Right lobe of liver (tissue), 6 donors: Measurements from ENCODE around the gene EXOC3. TPM values are rescaled to one million over a fixed set of nuclear protein-coding genes. Genes with fewer than 3 reads are reported as not detected.

Source experiments
- ATAC-seq, 4 donors: fragments of 200-7000 bp; cut with Tn5 transposase; one replicate each; pipeline ENCODE4 v1.9.1; 2020; ENCODE audit warnings: mild to moderate bottlenecking in 4 of 4, moderate library complexity in 4 of 4
- DNase-seq, 3 donors: peaks; one replicate each; pipeline ENCODE4 v3.0.0-alpha.2; 2020
- H3K27ac ChIP-seq, 3 donors: fragments of 200-600 bp; one replicate each; pipeline ENCODE4 v1.8.0; 2022
- H3K27me3 ChIP-seq, 2 donors: fragments of 200-600 bp; one replicate each; pipeline ENCODE4 v1.8.0; 2022
- H3K36me3 ChIP-seq, 4 donors: fragments of 200-600 bp; sonication (generic) in 1 of 4; one replicate each; pipeline versions ENCODE4 v1.5.1 to v1.8.0; 2017 to 2022; ENCODE audit warnings: control low read depth in 1 of 4
- H3K4me1 ChIP-seq, 4 donors: fragments of 200-600 bp; sonication (generic) in 1 of 4; one replicate each; pipeline versions ENCODE4 v1.5.1 to v1.8.0; 2017 to 2022; ENCODE audit warnings: control low read depth in 1 of 4
- H3K4me3 ChIP-seq, 3 donors: fragments of 200-600 bp; one replicate each; pipeline ENCODE4 v1.8.0; 2022
- H3K9me3 ChIP-seq, 4 donors: fragments of 200-600 bp; sonication (generic) in 1 of 4; one replicate each; pipeline versions ENCODE4 v1.5.1 to v1.8.0; 2017 to 2022; ENCODE audit warnings: control low read depth in 1 of 4
- POLR2A ChIP-seq: fragments of 450-650 bp; IDR thresholded peaks from one replicate; pipeline ENCODE4 v1.6.1; 2017; ENCODE audit warnings: antibody characterized with exemption, mild to moderate bottlenecking
- WGBS: methylation state at CpG from one replicate; pipeline ENCODE4 v1.1.6; 2018; ENCODE audit warnings: low coverage, low lambda C conversion rate; ENCODE audit not compliant: insufficient coverage; ENCODE audit errors: missing lambda C conversion rate; 5-methylcytosine and 5-hydroxymethylcytosine counted together
- intact Hi-C, 2 donors: fragments of 100-400 bp; cut with DNase I; formaldehyde crosslinking; loops; one replicate each; pipeline versions ENCODE4 v1.11.2 to v1.14.1; 2022
- total RNA-seq, 6 experiments: library from RNA; depleted of rRNA in 2 of 6; stranded (reverse); fragments of >200 nt in 2 of 6; fragmentation: NEBNext Ultra II Directional in 3 of 6; extraction: Animal tissue kit (Norgen Biotek cat#: 25700) in 3 of 6; gene quantifications; one replicate each; pipeline versions ENCODE4 v1.1.0 to v1.2.4, GENCODE V29; 2016 to 2023
- TF ChIP-seq, protein P1 (sequence below), 4 donors: fragments of 200-600 bp in 3 of 4; fragments of 450-650 bp in 1 of 4; IDR thresholded peaks; one replicate each; pipeline versions ENCODE4 v1.5.1 to v1.8.0; 2016 to 2022; ENCODE audit warnings: antibody characterized with exemption in 4 of 4, mild to moderate bottlenecking in 2 of 4
- donor health status: DM: no; HTN: yes; CAD: no.
- donor health status: DM: no; HTN: no; CAD: no.
- donor health status: DM: no; HTN: no; CAD: no.
- donor health status: DM: no; HTN: yes; CAD: no.
- donor health status: DM: no; HTN: yes; CAD: no.

Gene EXOC3
- total RNA-seq, 6 experiments from 2014 or later, result 14.6 to 24.3 (median 20.0) TPM

- H3K36me3 ChIP-seq, result no peaks in the 10 kb centered on the region
- no peak overlapping the region for H3K4me3 ChIP-seq
- no peaks in the 10 kb centered on the region for H3K27me3 ChIP-seq
- intact Hi-C loops, result no loop called here
- WGBS, result 68% methylated on average over 5 of the region's 22 CpGs
- H3K27ac ChIP-seq, result no peak overlapping the region
- H3K4me1 ChIP-seq, result no peaks in the 10 kb centered on the region
- DNase-seq, result no peak
- H3K9me3 ChIP-seq, result no peaks in the 10 kb centered on the region
- TF ChIP-seq, protein P1, sequence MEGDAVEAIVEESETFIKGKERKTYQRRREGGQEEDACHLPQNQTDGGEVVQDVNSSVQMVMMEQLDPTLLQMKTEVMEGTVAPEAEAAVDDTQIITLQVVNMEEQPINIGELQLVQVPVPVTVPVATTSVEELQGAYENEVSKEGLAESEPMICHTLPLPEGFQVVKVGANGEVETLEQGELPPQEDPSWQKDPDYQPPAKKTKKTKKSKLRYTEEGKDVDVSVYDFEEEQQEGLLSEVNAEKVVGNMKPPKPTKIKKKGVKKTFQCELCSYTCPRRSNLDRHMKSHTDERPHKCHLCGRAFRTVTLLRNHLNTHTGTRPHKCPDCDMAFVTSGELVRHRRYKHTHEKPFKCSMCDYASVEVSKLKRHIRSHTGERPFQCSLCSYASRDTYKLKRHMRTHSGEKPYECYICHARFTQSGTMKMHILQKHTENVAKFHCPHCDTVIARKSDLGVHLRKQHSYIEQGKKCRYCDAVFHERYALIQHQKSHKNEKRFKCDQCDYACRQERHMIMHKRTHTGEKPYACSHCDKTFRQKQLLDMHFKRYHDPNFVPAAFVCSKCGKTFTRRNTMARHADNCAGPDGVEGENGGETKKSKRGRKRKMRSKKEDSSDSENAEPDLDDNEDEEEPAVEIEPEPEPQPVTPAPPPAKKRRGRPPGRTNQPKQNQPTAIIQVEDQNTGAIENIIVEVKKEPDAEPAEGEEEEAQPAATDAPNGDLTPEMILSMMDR (IDR thresholded peaks at IDR 0.05), result no peak
- no peak for TF ChIP-seq POLR2A
- ATAC-seq, result no peak
Observed at GRCh38 chr5:509611-510185, 66.7 kb downstream of the EXOC3 start.

DNA sequence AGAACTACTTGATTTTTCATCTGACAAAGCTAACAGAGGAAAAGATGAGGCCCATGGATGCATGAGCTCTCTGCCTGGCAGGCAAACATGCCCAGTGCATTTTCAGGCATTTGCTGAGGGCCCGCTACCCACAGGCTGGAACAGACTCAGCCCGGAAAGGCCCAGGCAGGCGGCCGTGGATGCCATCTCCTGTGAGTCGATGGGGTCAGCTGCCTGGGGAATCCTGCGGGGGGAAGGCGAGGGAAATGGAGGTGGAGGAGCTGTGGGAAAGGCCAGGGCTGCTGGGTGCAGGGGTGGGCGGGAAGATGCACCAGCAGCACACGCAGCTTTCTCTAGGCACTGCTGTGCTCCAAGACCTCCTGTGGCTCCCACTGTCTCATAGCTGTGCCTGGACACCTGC, 67.5 kb downstream of the EXOC3 start:
- H3K4me1 ChIP-seq, result no peaks in the 10 kb centered on the region
- H3K4me3 ChIP-seq, result no peak overlapping the region
- no peaks in the 10 kb centered on the region for H3K27me3 ChIP-seq
- H3K9me3 ChIP-seq, result no peaks in the 10 kb centered on the region
- no peaks in the 10 kb centered on the region for H3K36me3 ChIP-seq
- WGBS, result no CpG with 5 or more reads among the region's 9 CpGs
- H3K27ac ChIP-seq, result no peak overlapping the region
- intact Hi-C loops, result no loop called here
- ATAC-seq (no peak), DNase-seq (no peak)
- no peak for TF ChIP-seq POLR2A
- TF ChIP-seq, protein P1 (IDR thresholded peaks at IDR 0.05), result no peak

DNA sequence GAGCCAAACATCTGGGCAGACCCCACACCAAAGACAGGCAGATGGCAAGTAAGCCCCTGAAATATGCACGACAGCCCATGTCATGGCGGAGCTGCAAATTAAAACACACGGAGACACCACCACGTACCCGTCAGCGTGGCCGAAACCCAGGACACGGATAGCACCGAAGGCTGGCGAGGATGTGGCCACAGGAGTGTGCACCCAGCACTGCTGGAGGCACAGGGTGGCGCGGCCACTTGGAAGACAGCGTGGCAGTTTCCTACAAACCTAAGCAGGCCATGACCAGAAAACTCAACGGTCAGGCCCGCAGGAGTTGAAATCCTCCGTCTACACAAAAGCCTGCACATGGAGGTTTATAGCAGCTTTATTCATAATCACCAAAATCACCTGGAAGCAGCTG, 68.5 kb downstream of the EXOC3 start:
- intact Hi-C loops, result no loop called here
- no peak overlapping the region for H3K27ac ChIP-seq
- no peaks in the 10 kb centered on the region for H3K36me3 ChIP-seq
- ATAC-seq (no peak), DNase-seq (no peak)
- no peaks in the 10 kb centered on the region for H3K4me1 ChIP-seq
- no peaks in the 10 kb centered on the region for H3K27me3 ChIP-seq
- no peak overlapping the region for H3K4me3 ChIP-seq
- TF ChIP-seq, protein P1 (IDR thresholded peaks at IDR 0.05), result no peak
- no peak for TF ChIP-seq POLR2A
- H3K9me3 ChIP-seq, result no peaks in the 10 kb centered on the region
- 83% methylated on average over 10 of the region's 16 CpGs for WGBS

GRCh38 chr5:513216-514100, 70.5 kb downstream of the EXOC3 start:
- no peaks in the 10 kb centered on the region for H3K36me3 ChIP-seq
- intact Hi-C loops, result no loop called here
- H3K4me1 ChIP-seq, result no peaks in the 10 kb centered on the region
- no peak for ATAC-seq
- no peak for TF ChIP-seq POLR2A
- TF ChIP-seq, protein P1 (IDR thresholded peaks at IDR 0.05), result no peak
- no peak overlapping the region for H3K4me3 ChIP-seq
- no peaks in the 10 kb centered on the region for H3K27me3 ChIP-seq
- H3K27ac ChIP-seq, result no peak overlapping the region
- 83% methylated on average over 8 of the region's 31 CpGs for WGBS
- DNase-seq, result no peak
- H3K9me3 ChIP-seq, result no peaks in the 10 kb centered on the region
